Renal cortical epithelial cell (primary cell): ENCODE data around the gene CRMP1. TPM values are rescaled to one million over a fixed set of nuclear protein-coding genes. Genes with fewer than 3 reads are reported as not detected.
"Not testable (repeated sequence)": the region's sequence is repeated elsewhere in the genome, so short reads cannot be mapped to it uniquely, and the experiment has no call there.

Experiments used
- DNase-seq: peaks from one replicate; pipeline ENCODE4 v3.0.0-alpha.2; 2011; ENCODE audit warnings: low read depth
- total RNA-seq: library from RNA; depleted of rRNA; stranded (reverse); fragments of >200 nt; gene quantifications from 2 replicates; pipeline ENCODE4 v1.2.3, GENCODE V29; 2014

The CRMP1 gene
- total RNA-seq, 1 donor from 2014 or later, result 0.25 TPM

- DNase-seq, result not testable (repeated sequence)
Observed at GRCh38 chr4:5856362-5856761, 36.5 kb downstream of the CRMP1 start.

GRCh38 chr4:5854929-5855328 lies 38.0 kb downstream of the CRMP1 start:
- no peak for DNase-seq

GRCh38 chr4:5852523-5853202 lies 40.2 kb downstream of the CRMP1 start:
- DNase-seq, result no peak

- no peak for DNase-seq
Observed at GRCh38 chr4:5851637-5852301, 41.1 kb downstream of the CRMP1 start.

DNA sequence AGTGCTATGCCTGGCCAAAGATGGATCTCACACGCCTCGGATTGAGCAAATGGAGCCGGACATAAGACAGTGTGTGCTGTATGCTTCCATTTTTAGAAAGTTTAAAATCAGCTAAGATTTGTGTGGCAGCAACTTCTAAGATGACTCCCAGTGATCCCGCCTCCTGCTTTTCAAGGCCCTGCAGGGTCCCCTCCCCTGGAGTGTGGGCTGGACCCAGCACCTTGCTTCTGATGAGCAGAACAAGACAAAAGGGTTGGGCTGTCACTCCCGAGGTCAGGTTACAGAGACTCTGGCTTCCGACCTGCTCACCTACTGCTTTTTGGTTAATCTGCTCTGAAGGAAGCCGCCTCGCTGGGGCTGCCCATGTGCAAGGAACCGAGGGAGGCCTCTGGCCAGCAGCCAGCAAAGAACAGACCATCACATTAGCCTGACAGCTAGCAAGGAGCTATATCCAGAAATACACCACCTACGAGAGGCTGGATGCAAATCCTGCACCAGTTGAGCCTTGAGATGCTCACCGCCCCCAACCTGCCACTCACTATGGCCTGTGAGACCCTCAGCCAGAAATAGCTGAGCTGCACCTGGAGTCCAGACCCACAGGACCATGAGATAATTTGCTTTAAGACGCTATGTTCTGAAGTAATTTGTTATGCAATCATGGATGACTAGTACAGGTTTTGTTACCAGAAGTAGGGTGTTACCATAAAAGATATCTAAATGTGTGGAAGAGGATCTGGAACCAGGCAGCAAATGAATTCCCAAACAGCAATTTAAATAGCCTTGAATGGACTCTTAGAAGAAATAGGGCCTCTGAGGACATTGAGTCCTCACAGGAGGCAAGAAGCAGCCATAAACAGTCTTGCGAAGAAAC lies 47.6 kb downstream of the CRMP1 start:
- no peak for DNase-seq

GRCh38 chr4:5843573-5844530 lies 49.0 kb downstream of the CRMP1 start:
- DNase-seq, result no peak

- no peak for DNase-seq
Observed at GRCh38 chr4:5842456-5842855, 50.4 kb downstream of the CRMP1 start.

DNA sequence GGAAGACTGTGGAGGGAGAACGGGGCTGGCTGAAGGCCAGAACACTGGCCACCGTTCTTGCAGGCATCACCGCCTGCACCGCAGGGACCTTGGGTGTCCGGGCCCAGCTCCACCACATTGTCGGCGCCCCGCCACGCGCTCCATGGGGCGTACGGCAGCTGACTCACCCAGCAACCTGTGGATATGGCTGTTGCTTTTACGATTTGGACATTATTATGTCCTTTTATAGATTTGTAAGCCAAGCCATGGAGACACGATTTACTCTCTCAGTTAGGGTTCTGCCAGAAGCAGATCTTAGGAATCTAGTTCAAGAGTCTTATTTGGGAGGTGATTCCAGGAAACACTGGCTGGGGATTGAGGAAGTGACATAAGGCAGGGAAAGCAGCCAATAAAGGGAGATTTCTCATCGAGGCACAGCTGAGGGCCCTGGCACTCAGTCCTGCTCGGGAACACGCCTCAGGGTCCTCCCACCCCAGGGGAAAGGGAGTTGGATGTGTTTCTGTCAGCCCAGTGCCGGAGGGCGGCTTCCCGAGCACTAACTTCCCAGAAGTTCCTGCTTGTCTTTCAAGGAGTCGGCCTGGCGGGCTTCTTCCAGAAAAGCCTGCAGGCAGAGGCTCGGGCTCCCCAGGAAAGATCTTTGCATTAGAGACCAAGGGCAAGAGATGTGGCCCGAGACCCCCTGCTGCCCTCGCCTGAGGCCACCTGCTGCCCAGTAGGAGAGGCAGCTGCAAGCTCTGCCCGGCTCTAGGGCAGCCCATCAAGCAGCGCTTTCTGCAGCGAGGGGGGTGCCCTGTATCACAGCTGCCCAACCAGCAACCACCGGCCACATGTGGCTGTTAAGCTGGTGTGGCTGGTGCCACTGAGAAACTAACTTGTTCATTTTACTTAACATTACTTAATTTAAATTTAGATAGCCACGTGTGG lies 52.9 kb downstream of the CRMP1 start:
- DNase-seq, result no peak

DNA sequence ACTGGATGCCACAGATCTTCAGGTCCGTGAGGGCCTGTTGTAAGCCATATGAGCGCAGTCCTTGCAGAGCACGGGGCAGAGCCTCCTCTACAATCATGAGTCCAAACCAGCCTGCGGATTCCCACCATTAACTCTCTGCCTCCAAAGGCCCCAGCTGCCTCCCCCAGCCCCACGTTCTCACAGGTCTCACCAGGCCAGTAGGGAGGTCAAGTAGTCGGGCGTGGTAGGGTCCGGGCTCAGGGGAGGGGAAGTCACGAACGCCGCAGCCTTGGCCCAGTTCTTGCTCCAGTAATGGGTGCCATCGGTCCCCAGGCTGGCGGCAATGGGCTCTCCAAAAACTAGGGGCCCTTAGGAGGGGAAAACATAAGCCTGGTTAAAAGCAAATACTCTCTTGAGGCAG lies 53.6 kb downstream of the CRMP1 start:
- no peak for DNase-seq

- DNase-seq, result not testable (repeated sequence)
Observed at GRCh38 chr4:5837483-5837882, 55.4 kb downstream of the CRMP1 start.

DNA sequence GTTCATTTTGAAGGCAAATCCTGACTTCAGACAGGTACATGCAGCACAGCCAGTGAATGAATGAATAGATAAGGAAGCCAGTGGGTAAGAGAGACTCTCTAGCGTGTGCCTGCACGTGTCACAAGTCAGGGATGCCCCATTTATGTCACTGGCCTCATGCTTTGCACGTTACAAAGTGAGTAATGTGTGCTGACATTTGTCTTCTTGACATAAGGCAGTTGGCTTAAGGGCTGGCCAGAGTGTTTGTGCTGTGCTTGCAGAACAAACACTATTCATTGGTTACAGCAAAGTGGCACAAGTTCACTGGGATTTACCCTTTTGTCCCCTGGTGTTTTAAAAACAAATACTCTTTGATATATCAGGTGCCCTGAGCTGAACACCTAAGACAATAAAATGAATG lies 55.9 kb downstream of the CRMP1 start:
- DNase-seq, result no peak

DNA sequence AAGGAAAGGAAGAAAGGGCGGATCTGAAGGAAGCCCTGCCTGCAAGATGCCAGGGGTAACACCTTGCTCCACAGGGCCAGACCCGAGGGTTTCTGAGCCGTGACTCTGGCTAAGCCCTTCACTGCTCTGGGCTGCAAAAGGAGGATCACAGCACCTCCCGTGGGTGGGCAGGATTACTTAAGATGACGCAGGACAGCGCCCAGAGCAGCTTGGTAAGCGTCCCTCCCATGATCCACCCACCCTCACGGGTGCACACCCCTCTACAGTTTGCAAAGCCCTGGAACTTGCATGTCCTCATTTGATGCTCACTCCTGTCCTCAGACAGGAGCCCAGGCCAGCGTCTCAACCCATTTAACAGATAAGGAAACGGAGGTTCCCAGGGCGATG lies 64.9 kb downstream of the CRMP1 start:
- no peak for DNase-seq

- no peak for DNase-seq
Observed at GRCh38 chr4:5827108-5828004, 65.5 kb downstream of the CRMP1 start.

GRCh38 chr4:5826437-5827107 lies 66.3 kb downstream of the CRMP1 start:
- no peak for DNase-seq

DNA sequence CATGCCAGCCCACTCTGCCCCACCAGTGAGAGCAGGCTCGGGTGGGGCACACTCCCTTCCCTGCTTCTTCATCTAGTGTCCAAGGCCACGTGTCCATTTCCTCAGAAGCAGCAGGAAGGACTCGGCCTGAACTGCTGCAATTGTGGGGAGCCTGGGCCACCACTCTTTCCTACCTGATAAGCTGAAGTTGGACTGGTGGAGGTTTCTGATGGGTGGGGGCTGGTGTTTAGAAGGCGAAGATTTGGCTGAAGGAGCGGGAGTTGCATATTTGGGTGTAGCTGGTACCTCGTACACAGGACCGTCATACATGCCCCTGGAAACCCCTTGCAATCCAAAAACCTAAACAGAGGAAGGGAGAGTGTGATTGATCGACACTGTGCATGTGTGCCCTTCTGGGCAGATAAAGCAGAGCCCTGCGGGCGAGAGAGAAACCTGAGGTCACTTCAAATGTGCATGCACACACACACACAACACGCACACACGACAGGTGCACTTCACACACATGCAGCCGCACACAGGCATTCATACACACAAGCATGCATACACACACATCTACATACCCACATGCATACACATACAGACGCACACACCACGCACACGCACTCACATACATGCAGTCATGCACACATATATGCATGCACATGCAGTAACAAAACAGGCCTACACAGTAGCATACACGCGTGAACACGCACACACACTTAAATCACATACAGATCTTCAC lies 67.4 kb downstream of the CRMP1 start:
- DNase-seq, result no peak

DNA sequence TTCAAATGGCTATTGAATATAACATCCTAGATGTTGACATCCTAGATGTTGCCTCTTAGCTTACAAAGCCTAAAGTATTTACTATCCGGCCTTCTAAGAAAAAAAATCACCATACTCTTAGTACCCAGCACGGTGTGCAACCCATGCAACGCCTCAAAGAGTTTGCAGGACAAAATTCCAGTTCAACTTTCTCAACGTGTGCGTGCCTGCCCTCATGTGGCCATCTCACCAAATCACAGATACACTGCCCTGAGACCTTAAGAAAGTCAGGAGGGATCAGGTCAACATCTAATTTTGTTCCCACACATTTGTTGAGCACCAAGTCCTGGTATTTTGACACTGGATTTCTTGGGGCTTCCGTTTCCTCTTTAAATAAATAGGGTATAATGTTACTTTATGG lies 68.3 kb downstream of the CRMP1 start:
- peak; percentile 34 for DNase-seq

DNA sequence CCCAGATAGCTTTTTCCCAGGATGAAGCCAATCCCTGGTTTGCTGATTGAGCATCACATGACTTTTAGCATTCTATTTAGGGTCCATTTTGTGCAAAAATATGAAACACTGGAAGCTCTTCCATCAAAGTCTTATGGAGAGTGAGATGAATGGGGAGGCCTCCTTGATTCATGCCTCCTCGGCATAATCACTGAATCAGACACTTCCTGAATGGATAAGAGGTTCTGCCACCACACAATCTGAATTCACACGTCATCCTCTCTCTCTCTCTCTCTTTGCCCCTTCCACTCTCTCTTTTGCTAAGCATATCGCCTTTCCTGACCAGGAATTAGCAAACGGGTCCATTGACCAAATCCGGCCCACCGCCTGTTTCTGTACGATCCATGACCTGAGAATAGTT lies 68.7 kb downstream of the CRMP1 start:
- no peak for DNase-seq

GRCh38 chr4:5823542-5824211 lies 69.2 kb downstream of the CRMP1 start:
- no peak for DNase-seq
